HG02759 (cell line): ENCODE measurements around the gene PPHLN1.

Experiments
- ATAC-seq: cut with Tn5 transposase; IDR thresholded peaks from one replicate; pipeline ENCODE4 v1.9.1; 2021; ENCODE audit warnings: mild to moderate bottlenecking, moderate library complexity; ENCODE audit not compliant: unreplicated experiment

PPHLN1 gene, protein sequence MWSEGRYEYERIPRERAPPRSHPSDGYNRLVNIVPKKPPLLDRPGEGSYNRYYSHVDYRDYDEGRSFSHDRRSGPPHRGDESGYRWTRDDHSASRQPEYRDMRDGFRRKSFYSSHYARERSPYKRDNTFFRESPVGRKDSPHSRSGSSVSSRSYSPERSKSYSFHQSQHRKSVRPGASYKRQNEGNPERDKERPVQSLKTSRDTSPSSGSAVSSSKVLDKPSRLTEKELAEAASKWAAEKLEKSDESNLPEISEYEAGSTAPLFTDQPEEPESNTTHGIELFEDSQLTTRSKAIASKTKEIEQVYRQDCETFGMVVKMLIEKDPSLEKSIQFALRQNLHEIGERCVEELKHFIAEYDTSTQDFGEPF

DNA sequence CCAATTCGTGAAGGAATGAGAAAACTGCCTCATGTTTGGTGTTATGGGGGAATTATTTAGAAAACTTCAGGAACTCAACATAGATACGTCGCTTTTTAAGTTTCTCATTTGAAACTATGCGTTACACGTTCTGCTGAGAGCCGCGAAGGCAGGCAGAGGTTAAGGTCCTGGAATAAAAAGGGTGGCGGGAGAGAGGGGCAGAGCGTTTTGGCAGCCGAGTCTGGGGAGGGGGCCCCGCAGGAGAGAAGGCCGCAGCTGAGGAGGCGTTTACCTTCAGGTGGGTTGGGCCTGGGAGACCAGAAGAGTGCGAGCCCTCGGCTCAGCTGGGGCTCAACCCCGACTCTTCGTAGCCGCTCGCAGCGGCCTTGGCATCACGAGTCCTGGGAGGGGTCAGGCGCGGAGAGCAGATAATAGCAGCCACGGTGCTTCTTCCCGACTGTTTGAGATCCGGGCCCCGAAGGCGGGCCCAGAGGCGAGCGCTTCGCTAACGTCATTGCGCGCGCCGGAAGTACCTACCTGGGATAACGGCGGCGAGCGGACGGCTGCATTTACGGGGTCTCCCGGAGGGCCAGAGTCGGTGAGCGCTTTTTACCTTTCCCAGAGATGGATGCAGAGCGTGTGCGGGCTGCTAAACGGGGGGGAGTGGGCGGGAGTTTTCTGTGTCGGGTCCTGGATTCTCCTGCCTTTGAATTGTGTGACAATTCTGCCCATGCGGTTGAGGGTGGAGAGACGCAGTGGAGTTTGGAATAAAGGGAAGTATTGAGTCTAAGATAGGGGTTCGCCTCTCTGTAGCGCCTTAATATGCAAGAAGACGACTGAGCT is at the start of gene PPHLN1, which contains the start of gene ZCRB1:
PPHLN1 (plus strand) TSS at position 515 of the 822 bp plus-strand sequence. CDS start 9,736 bp downstream, outside the sequence.
ZCRB1 (minus strand) TSS at position 442 of the 822 bp plus-strand sequence. CDS start 1,992 bp downstream, outside the sequence.
- ATAC-seq: peak; percentile 95

DNA sequence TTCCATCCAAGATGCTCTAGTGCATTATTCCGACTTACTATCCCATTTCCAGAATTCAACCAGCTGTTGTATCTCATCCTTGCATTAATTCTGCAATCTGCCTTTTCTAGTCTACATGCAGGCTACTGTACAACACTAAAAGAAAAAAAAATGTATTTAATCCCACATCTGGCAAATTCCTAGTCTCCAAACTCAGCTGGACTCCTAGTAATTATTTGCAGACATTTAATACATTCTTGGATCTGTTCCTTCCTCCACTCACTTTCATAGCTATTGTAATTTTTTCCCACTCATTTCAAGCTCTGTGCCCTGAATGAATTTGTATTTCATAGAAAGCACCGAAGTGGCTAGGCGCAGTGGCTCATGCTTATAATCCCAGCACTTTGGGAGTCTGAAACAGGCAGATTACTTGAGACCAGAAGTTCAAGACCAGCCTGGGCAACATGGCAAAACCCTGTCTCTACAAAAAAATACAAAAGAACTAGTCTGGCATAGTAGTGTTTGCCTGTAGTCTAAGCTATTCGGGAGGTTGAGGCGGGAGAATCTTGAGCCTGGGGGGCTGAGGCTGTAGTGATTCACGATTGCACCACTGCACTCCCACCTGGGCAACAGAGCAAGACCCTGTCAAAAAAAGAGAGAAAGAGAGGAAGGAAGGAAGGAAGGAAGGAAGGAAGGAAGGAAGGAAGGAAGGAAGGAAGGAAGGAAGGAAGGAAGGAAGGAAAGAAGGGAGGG is 48.4 kb upstream of the PPHLN1 start:
- ATAC-seq: no peak

DNA sequence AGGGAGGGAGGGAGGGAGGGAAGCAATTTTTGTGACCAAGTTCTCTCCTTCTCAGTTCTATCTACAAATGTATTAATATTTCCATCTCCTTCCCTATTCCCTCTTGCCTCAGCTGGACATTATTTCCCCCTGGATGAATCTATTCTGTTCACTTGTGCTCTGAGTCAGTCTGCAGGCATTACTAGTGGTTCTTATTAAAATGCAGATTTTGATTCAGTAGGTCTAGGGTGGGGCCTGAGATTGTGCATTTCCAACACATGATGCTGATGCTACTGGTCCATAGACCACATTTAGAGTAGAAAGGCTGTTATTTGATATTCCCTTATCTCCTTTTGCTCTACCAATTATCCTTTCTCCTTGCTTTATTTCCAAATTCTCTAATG is 47.8 kb upstream of the PPHLN1 start:
- ATAC-seq: no peak

- no peak for ATAC-seq
Measured at GRCh38 chr12:42281278-42281677, 44.7 kb upstream of the PPHLN1 start.

GRCh38 chr12:42281844-42282243 is 44.1 kb upstream of the PPHLN1 start:
- ATAC-seq: no peak

GRCh38 chr12:42282294-42282693 is 43.7 kb upstream of the PPHLN1 start:
- no peak for ATAC-seq

DNA sequence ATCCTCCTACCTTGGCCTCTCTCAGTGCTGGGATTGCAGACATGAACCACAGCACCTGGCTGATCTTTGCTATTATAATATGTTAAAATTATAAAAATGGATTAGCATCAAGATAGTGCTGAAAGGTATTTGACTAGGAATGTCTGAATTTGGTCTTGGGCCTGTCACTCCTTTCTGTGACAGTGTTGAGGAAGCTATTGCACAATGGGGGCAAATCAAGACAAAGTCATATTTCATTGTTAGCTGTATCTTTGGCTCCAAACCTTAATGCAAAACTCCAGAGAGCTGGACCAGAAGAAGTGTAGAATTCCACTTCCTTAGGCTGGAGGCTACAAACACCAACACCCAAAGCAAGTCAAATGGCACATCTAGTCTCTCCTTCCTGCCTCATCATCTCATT is 42.2 kb upstream of the PPHLN1 start:
- no peak for ATAC-seq

GRCh38 chr12:42284157-42284556 is 41.8 kb upstream of the PPHLN1 start:
- no peak for ATAC-seq

DNA sequence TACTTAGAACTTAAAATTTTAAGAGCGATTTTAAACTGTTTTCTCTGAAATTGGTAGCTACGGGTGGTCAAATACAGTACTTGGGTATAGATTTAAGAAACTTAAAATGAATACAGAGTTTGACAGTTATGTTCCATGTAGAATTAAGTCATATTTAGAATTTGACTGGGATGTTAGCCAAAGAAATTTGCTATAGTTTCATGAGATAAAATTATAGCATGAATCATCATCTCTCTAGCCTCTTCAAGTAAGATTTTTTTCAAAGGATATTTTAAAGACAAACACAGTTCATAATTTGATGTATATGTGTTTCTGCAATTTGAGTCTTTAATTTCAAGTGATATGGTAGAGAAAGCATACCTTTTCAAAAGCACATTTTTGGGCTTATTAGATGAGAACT is 41.1 kb upstream of the PPHLN1 start:
- no peak for ATAC-seq

DNA sequence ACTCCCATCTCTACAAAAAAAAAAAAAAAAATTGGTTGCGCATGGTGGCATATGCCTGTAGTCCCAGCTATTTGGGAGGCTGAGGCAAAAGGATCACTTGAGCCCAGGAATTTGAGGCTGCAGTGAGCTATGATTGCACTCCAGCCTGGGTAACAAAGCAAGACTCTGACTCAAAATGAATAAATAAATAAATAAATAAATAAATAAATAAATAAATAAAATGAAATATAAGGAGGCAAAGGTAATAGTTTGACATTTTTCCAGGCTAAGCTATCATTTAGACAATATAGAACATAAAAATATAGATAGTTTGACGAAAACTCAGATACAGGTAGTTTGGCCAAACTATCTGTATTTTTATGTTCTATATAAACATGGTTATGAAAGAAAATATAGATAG is 40.5 kb upstream of the PPHLN1 start:
- no peak for ATAC-seq

DNA sequence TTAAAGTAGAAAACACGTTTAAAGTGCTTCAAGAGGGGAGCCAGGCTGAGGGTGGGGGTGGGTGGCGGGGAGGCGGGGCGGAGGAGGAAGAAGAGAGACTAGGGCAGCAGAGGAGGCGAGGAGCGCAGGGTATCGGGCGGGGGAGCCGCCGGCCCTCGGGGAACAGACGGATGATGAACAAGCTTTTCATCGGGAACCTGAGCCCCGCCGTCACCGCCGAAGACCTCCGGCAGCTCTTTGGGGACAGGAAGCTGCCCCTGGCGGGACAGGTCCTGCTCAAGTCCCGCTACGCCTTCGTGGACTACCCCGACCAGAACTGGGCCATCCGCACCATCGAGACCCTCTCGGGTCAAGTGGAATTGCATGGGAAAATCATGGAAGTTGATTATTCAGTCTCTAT is 39.2 kb upstream of the PPHLN1 start:
- ATAC-seq: no peak

DNA sequence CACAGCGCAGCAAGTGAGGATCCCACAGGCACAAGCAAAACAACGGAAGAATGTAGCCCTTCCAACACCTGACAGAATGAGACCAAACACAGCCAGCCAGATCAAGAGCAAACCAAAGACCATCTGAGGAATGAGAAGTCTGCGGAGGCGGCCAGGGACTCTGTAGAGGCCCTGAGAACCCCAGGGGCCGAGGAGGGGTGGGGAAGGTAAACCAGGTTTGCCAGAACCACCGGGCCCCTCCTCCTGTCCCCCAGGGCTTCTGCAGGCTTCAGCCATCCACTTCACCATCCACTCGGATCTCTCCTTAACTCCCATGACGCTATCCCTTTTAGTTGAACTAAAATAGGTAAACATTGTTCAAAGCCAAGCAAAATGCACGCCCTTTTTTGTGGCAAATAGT is 37.4 kb upstream of the PPHLN1 start:
- no peak for ATAC-seq

GRCh38 chr12:42291680-42292079 is 34.3 kb upstream of the PPHLN1 start:
- ATAC-seq: no peak

- no peak for ATAC-seq
Measured at GRCh38 chr12:42296503-42297109, 29.4 kb upstream of the PPHLN1 start.

- no peak for ATAC-seq
Measured at GRCh38 chr12:42298887-42299286, 27.1 kb upstream of the PPHLN1 start.

DNA sequence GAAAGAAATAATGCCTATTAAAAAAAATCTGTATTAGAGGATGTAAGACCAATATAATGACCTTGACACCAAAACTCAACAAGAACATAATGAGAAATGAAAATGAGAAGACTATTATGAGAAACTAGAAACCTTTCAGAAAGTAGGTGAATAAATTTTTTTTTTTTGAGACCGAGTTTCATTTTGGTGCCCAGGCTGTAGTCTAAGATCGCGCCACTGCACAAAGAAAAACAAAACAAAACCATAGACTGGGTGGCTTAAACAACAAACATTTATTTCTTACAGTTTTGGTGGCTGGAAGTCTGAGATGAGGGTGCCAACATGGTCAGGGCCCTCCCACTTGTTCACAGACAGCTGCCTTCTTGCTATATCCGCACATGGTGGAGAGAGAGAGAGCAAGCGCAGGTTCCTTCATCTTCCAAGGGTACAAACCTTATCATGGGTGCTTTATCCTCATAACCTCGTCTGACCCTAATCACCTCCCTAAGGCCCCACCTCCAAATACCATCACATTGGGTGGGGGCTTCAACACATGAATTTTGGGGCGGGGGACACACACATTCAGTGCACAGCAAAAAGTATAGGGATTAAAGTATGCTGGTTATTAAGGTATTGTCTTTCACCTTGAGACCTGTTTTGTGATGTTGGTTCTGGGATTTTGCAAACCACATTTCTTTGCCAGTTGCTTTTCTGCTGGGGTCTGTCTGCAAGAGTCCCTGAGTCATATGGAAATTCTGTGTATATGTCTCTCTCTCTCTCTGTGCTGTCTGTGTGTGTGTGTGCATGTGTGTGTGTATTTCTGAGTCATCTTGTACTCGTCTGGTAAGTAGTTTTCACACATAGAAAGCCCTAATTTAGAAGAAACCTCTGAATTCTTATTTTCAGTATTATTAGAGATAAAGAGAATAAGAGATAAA is 26.3 kb upstream of the PPHLN1 start:
- peak; percentile 82 for ATAC-seq

DNA sequence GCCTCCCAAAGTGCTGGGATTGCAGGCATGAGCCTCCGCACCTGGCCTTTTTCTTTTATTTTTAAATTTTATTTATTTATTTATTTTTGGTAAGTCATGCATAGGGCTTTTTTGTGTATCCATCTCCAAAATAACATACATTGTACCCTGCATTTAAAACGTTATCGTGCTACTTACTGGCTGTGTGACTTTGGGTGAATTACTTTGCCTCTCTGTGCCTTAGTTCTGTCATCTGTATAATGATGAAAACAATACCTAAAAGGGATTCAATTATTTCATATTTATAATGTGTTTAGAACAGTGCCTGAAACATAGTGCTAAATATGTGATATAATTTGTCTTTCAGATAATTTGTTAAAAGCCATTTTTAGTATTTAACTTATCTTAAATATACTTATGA is 19.7 kb upstream of the PPHLN1 start:
- ATAC-seq: no peak

GRCh38 chr12:42308390-42308789 is 17.6 kb upstream of the PPHLN1 start:
- ATAC-seq: no peak

- no peak for ATAC-seq
Measured at GRCh38 chr12:42309996-42310395, 16.0 kb upstream of the PPHLN1 start.

DNA sequence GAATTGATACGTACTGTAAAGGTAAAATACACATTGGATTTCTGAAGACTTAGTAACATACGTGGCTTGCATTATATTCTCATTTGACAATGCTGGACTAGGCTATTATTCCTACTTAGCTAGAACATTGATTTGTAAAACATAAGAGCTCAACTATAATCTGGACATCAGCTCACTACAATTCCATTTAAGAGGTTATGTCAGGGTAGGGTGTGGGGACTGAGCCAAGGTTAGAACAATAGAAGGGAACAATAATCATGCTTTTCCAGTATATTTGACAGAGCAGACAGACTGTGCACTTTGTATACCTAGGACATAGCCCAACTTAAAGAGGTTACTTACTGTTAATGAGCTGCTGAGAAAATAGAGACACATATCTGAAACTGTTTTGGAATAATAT is 10.9 kb upstream of the PPHLN1 start:
- no peak for ATAC-seq
